ENCODE data around the gene KHNYN.

The KHNYN gene

GRCh38 chr14:24435998-24436354, 6.2 kb downstream of the KHNYN start:
- no peak for DNase-seq (ENCODE audit: low read depth in 2 of 2)
- TF ChIP-seq CTCF (IDR thresholded peaks at IDR 0.05; ENCODE audit: low read depth, low read length): no peak
- H3K4me3 ChIP-seq (replicated peaks in 1 of 2; ENCODE audit: low read depth in 2 of 2, low read length in 2 of 2): no peak overlapping the region

GRCh38 chr14:24436355-24437019, 6.7 kb downstream of the KHNYN start:
- TF ChIP-seq CTCF (IDR thresholded peaks at IDR 0.05; ENCODE audit: low read depth, low read length): peak; percentile 79
- no peak overlapping the region for H3K4me3 ChIP-seq (replicated peaks in 1 of 2; ENCODE audit: low read depth in 2 of 2, low read length in 2 of 2)
- peak; percentile 87 to 91 for DNase-seq (ENCODE audit: low read depth in 2 of 2)

GRCh38 chr14:24437020-24437735, 7.4 kb downstream of the KHNYN start:
- TF ChIP-seq CTCF (IDR thresholded peaks at IDR 0.05; ENCODE audit: low read depth, low read length): no peak
- H3K4me3 ChIP-seq (replicated peaks in 1 of 2; ENCODE audit: low read depth in 2 of 2, low read length in 2 of 2): no peak overlapping the region
- no peak for DNase-seq (ENCODE audit: low read depth in 2 of 2)

- no peak for DNase-seq (ENCODE audit: low read depth in 2 of 2)
- TF ChIP-seq CTCF (IDR thresholded peaks at IDR 0.05; ENCODE audit: low read depth, low read length): no peak
- H3K4me3 ChIP-seq (replicated peaks in 1 of 2; ENCODE audit: low read depth in 2 of 2, low read length in 2 of 2): no peak overlapping the region
These were observed 7.9 kb downstream of the KHNYN start for GRCh38 chr14:24437736-24438067.

GRCh38 chr14:24438223-24439097, 8.7 kb downstream of the KHNYN start:
- DNase-seq (ENCODE audit: low read depth in 2 of 2): no peak
- no peak for TF ChIP-seq CTCF (IDR thresholded peaks at IDR 0.05; ENCODE audit: low read depth, low read length)
- no peak overlapping the region for H3K4me3 ChIP-seq (replicated peaks in 1 of 2; ENCODE audit: low read depth in 2 of 2, low read length in 2 of 2)

- no peak for DNase-seq (ENCODE audit: low read depth in 2 of 2)
- no peak overlapping the region for H3K4me3 ChIP-seq (replicated peaks in 1 of 2; ENCODE audit: low read depth in 2 of 2, low read length in 2 of 2)
- no peak for TF ChIP-seq CTCF (IDR thresholded peaks at IDR 0.05; ENCODE audit: low read depth, low read length)
These were observed 9.5 kb downstream of the KHNYN start for GRCh38 chr14:24439257-24439656.

All from cardiac fibroblast (primary cell).